Measurements from ENCODE around the gene NDUFAF8. TPM values are rescaled to one million over a fixed set of nuclear protein-coding genes. Genes with fewer than 3 reads are reported as not detected.

Gene NDUFAF8
- 102 TPM for total RNA-seq (2021; ENCODE audit: unreplicated experiment)
- polyA plus RNA-seq (2012) = 193 and 202 TPM in 2 replicates
- percentile 90 among the genes with signal in this experiment for Bru-seq, nascent RNA
- percentile 74 among the genes with signal in this experiment for BruChase-seq, experiment 1, labeled RNA remaining after a 6-hour chase
- percentile 73 among the genes with signal in this experiment for BruChase-seq, experiment 2, labeled RNA remaining after a 2-hour chase
- long read RNA-seq, transcript NDUFAF8-201 (3 exons, 615 nt) = major isoform, 31 of 49 reads
- long read RNA-seq, partial matches to known transcripts = 10 of 49 reads
- long read RNA-seq, other reads (novel, unspliced or antisense) = 8 of 49 reads

DNA sequence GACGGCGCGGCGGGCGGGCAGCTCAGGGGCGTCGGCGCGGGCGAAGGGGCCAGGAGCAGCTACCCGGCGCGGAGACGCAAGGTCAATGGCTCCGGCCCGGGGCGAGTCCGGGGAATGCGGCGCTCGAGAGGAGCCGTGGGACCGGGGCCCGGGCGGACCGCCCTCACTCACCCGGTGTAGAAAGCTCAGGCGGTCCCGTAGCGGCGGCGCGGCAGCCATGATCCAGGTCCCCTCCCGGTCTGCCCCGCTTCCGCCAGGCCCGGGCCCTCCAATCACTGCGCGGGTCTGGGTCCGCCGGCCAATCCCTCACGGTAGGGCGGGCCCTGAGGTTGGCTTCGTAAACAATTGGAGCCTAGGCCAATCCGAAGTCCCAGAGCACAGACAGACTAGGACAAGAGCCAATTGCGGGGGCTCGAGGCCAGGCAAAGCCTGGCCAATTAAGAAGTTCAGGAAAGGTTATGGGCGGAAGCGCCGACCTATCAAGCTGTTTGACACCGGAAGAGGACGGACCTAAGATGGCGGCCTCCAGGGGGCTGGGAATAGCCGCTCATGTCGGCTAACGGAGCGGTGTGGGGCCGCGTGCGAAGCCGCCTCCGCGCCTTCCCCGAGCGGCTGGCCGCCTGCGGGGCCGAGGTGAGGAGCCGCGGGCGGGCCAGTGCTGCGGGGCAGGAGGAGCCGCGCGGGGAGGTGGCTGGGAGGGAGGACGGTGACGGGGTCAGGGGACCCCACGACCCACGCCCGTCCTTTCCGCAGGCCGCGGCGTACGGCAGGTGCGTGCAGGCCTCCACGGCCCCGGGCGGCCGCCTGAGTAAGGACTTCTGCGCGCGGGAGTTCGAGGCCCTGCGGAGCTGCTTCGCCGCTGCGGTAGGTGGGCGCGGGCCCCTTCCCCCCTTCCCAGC lies at the start of gene NDUFAF8, which contains the start of gene TEPSIN:
TSS of gene NDUFAF8 (plus strand) at position 504 of the 899 bp plus-strand sequence. CDS start at position 550, 46 bp downstream.
TSS of gene TEPSIN (minus strand) at position 241 of the 899 bp plus-strand sequence. CDS start at position 219, 22 bp downstream.
- ATAC-seq (peak; percentile 93), DNase-seq (ENCODE audit: low read depth, low spot score) (peak; percentile 100)
- Histone ChIP-seq H3K9me3 (ENCODE audit: control insufficient read depth in 1 of 2, insufficient read depth in 1 of 2, low read depth in 1 of 2, low read length in 2 of 2) (no peaks in the 10 kb centered on the region), H3K4me1 (ENCODE audit: control insufficient read depth in 1 of 2, insufficient read depth in 2 of 2, low read length in 2 of 2) (peaks cover 12 to 35% of the 10 kb centered on the region in 2 experiments; a peak in 3 of 4 replicates), H3K4me3 (replicated peaks in 1 of 2; ENCODE audit: low read depth in 1 of 2, low read length in 2 of 2) (peak within 1 kb of the TSS; percentile 94 to 100), H3K9me2 (ENCODE audit: insufficient read depth) (no peaks in the 10 kb centered on the region), H2AFZ (ENCODE audit: low read depth, low read length, poor library complexity, severe bottlenecking) (no peak within 1 kb of the TSS), H3K79me2 (ENCODE audit: insufficient read depth, low read length) (peaks cover 50% of the 10 kb centered on the region), H4K20me1 (ENCODE audit: insufficient read depth) (no peaks in the 10 kb centered on the region), H3K4me2 (ENCODE audit: low read length) (peak within 1 kb of the TSS; percentile 99), H3K9ac (ENCODE audit: low read length) (peak within 1 kb of the TSS; percentile 98), H3K27ac (ENCODE audit: low read depth, low read length) (peak within 1 kb of the TSS; percentile 86), H3K27me3 (ENCODE audit: insufficient read depth, low read length) (no peaks in the 10 kb centered on the region), H3K36me3 (ENCODE audit: control insufficient read depth in 1 of 2, insufficient read depth in 2 of 2, low read length in 2 of 2) (peaks cover 0 to 10% of the 10 kb centered on the region in 2 experiments; a peak in 1 of 4 replicates)
- ChIA-PET CTCF (interaction anchor here (0.9 to 2.1 kb wide), 5 partner anchors 16 to 250 kb away, joined by 3 to 11 read pairs (median 5); partner anchors contain the start of gene CEP131), RAD21 (ENCODE audit: low non-redundant PET in 1 of 2, low total read pairs in 2 of 2, uncharacterized antibody in 2 of 2, unreplicated experiment in 2 of 2) (interaction anchor here in 1 of 2 experiments (0.7 to 1.1 kb wide), 2 partner anchors 16 to 80 kb away, joined by 3 read pairs; partner anchors contain the start of gene CEP131), POLR2A (interaction anchor here (0.7 to 1.5 kb wide), 8 partner anchors 9 to 279 kb away, joined by 3 to 9 read pairs (median 4); partner anchors contain the start of genes CEP131 and CHMP6)
- BruUV-seq (replicated peaks) = no TSS peak
- intact Hi-C loops (cut with micrococcal nuclease) = loop anchor here (1.0 kb wide), 1 partner anchor 16 kb away; no protein-coding TSS in a partner anchor
- no peak for TF ChIP-seq RAD21 (IDR thresholded peaks at IDR 0.05; ENCODE audit: low read depth)
- TF ChIP-seq POLR2A (IDR thresholded peaks at IDR 0.05; ENCODE audit: borderline replicate concordance, extremely low read depth, insufficient read depth, insufficient read length) = peak; percentile 24
- TF ChIP-seq POLR2AphosphoS5 (IDR thresholded peaks at IDR 0.05; ENCODE audit: low read depth, low read length) = peak; percentile 71
- TF ChIP-seq SRF (IDR thresholded peaks at IDR 0.05; ENCODE audit: low read depth) = no peak
- no peak for TF ChIP-seq ZNF274 (IDR thresholded peaks at IDR 0.05; ENCODE audit: low read depth, low read length)
- TF ChIP-seq REST (IDR thresholded peaks at IDR 0.05; ENCODE audit: low read depth) = no peak
- TF ChIP-seq JUND (IDR thresholded peaks at IDR 0.05) = no peak
- TF ChIP-seq CEBPB (IDR thresholded peaks at IDR 0.05; ENCODE audit: low read depth) = no peak
- TF ChIP-seq ZBTB33 (IDR thresholded peaks at IDR 0.05; ENCODE audit: extremely low read depth, insufficient replicate concordance, low read length) = no peak
- no peak for TF ChIP-seq CBX3 (IDR thresholded peaks at IDR 0.05; ENCODE audit: low read depth)
- no peak for TF ChIP-seq EZH2phosphoT487 (IDR thresholded peaks at IDR 0.05; ENCODE audit: borderline replicate concordance)
- no peak; the same call in 1 of the 2 replicates for TF ChIP-seq EGR1 (IDR thresholded peaks at IDR 0.05; ENCODE audit: low read depth)
- no peak for TF ChIP-seq FOSL1 (IDR thresholded peaks at IDR 0.05; ENCODE audit: low read depth)
- TF ChIP-seq SIN3A (IDR thresholded peaks at IDR 0.05; ENCODE audit: low read depth) = peak; percentile 84; the same call in 1 of the 2 replicates
- TF ChIP-seq EZH2 (IDR thresholded peaks at IDR 0.05) = no peak
- peak; percentile 100 for TF ChIP-seq SP1 (IDR thresholded peaks at IDR 0.05; ENCODE audit: low read depth)
- TF ChIP-seq YY1 (IDR thresholded peaks at IDR 0.05; ENCODE audit: extremely low read depth, insufficient replicate concordance, low read depth, low read length) = peak; percentile 97
- peak; percentile 94; the same call in 1 of the 2 replicates for TF ChIP-seq ZFX (IDR thresholded peaks at IDR 0.05)
- TF ChIP-seq ELF1 (IDR thresholded peaks at IDR 0.05; ENCODE audit: borderline replicate concordance, low read depth) = peak; percentile 99; the same call in 1 of the 2 replicates
- no peak for TF ChIP-seq TCF7L2 (IDR thresholded peaks at IDR 0.05; ENCODE audit: borderline replicate concordance, extremely low read depth, insufficient read depth, insufficient read length)

All from HCT116 (cell line).